B cell (primary cell): ENCODE results near the gene MIA3. TPM values are rescaled to one million over a fixed set of nuclear protein-coding genes. Genes with fewer than 3 reads are reported as not detected.

Experiments
- ATAC-seq: fragments of 200-7000 bp; cut with Tn5 transposase; one replicate; pipeline ENCODE4 v1.10.0; 2021; ENCODE audit warnings: low read depth, mild to moderate bottlenecking, moderate number of reproducible peaks, moderate library complexity
- CTCF ChIA-PET: fragments of 350-600 bp; sonication (Branson Sonifier 250); formaldehyde crosslinking; loops from one replicate; lab custom pipeline; 2021; ENCODE audit warnings: antibody characterized with exemption, inconsistent platforms; lab: Charles Lee
- POLR2A ChIA-PET: fragments of 350-600 bp; sonication (Branson Sonifier 250); formaldehyde crosslinking; loops from one replicate; lab custom pipeline; 2021; ENCODE audit warnings: antibody characterized with exemption; lab: Charles Lee
- DNase-seq: peaks from one replicate; pipeline ENCODE4 v3.0.0; 2013
- H2AFZ ChIP-seq: 2 replicates; pipeline ENCODE4 v1.6.1; 2012; ENCODE audit warnings: mild to moderate bottlenecking, low read depth, low read length; ENCODE audit not compliant: insufficient read depth, poor library complexity, severe bottlenecking
- H3K27ac ChIP-seq, 2 donors: 1 replicate in 1 of 2; 2 replicates in 1 of 2; pipeline ENCODE4 v1.5.1; 2012 to 2013; ENCODE audit warnings: low read length in 2 of 2, mild to moderate bottlenecking in 2 of 2, moderate library complexity in 1 of 2
- H3K27me3 ChIP-seq, 4 experiments: fragments of 200-600 bp in 1 of 4; sonication (generic) in 1 of 4; replicated peaks in 1 of 4; 1 replicate in 2 of 4; 2 replicates in 2 of 4; pipeline versions ENCODE4 v1.6.1 to v1.7.0; 2013 to 2016; ENCODE audit warnings: low read length in 3 of 4, mild to moderate bottlenecking in 2 of 4, mixed read lengths in 1 of 4, moderate library complexity in 1 of 4; ENCODE audit not compliant: insufficient read depth in 4 of 4, control insufficient read depth in 3 of 4; ENCODE audit errors: control extremely low read depth in 1 of 4
- H3K36me3 ChIP-seq, 2 experiments: replicated peaks in 1 of 2; 1 replicate in 1 of 2; 2 replicates in 1 of 2; pipeline versions ENCODE4 v1.6.1 to v1.7.1; 2013; ENCODE audit warnings: low read length in 1 of 2; ENCODE audit not compliant: insufficient read depth in 2 of 2, control insufficient read depth in 1 of 2; ENCODE audit errors: control extremely low read depth in 1 of 2, extremely low read depth in 1 of 2
- H3K4me1 ChIP-seq, 2 donors: fragments of 200-600 bp in 1 of 2; sonication (generic) in 1 of 2; 1 replicate in 1 of 2; 2 replicates in 1 of 2; pipeline versions ENCODE4 v1.5.1 to v1.6.1; 2013 to 2017; ENCODE audit warnings: low read length in 2 of 2; ENCODE audit not compliant: control insufficient read depth in 2 of 2, insufficient read depth in 2 of 2
- H3K4me2 ChIP-seq: replicated peaks from 2 replicates; pipeline ENCODE3; 2012; ENCODE audit warnings: mild to moderate bottlenecking, low read depth, low read length; ENCODE audit not compliant: poor library complexity, severe bottlenecking
- H3K4me3 ChIP-seq, 5 experiments: fragments of 200-600 bp in 1 of 5; sonication (generic) in 1 of 5; 1 replicate in 3 of 5; 2 replicates in 2 of 5; pipeline versions ENCODE4 v1.5.1 to v1.7.0; 2011 to 2016; ENCODE audit warnings: low read length in 4 of 5, mild to moderate bottlenecking in 4 of 5, low read depth in 2 of 5, control low read depth in 1 of 5, moderate library complexity in 1 of 5; ENCODE audit not compliant: insufficient read depth in 1 of 5; ENCODE audit errors: control extremely low read depth in 1 of 5, extremely low read depth in 1 of 5
- H3K79me2 ChIP-seq: fragments of 200-600 bp; sonication (generic); one replicate; pipeline ENCODE4 v1.6.0; 2016; ENCODE audit warnings: low read length; ENCODE audit not compliant: control insufficient read depth, insufficient read depth
- H3K9ac ChIP-seq: fragments of 200-600 bp; sonication (generic); 2 replicates; pipeline ENCODE4 v1.6.1; 2017; ENCODE audit warnings: mild to moderate bottlenecking, low read length, moderate library complexity
- H3K9me3 ChIP-seq, 3 donors: one replicate each; pipeline versions ENCODE4 v1.6.1 to v1.7.1; 2013; ENCODE audit warnings: low read length in 2 of 3; ENCODE audit not compliant: control insufficient read depth in 2 of 3, insufficient read depth in 1 of 3; ENCODE audit errors: control extremely low read depth in 1 of 3
- H4K20me1 ChIP-seq: 2 replicates; pipeline ENCODE4 v1.6.0; 2012; ENCODE audit warnings: mild to moderate bottlenecking, low read length; ENCODE audit not compliant: insufficient read depth, control insufficient read depth, poor library complexity, severe bottlenecking
- H3K27ac Mint-ChIP-seq: one replicate; pipeline ENCODE4 v1.8.0; 2021; ENCODE audit warnings: mixed read lengths
- H3K27me3 Mint-ChIP-seq: one replicate; pipeline ENCODE4 v1.8.0; 2021; ENCODE audit warnings: mixed read lengths
- H3K4me1 Mint-ChIP-seq: one replicate; pipeline ENCODE4 v1.8.0; 2021; ENCODE audit warnings: mixed read lengths
- H3K4me3 Mint-ChIP-seq: one replicate; pipeline ENCODE4 v1.8.0; 2021; ENCODE audit warnings: mixed read lengths
- H3K9me3 Mint-ChIP-seq: one replicate; pipeline ENCODE4 v1.8.0; 2022; ENCODE audit warnings: mixed read lengths; ENCODE audit not compliant: insufficient read depth
- EZH2 ChIP-seq: IDR thresholded peaks from 2 replicates; pipeline ENCODE4 v1.6.1; 2012; ENCODE audit warnings: borderline replicate concordance, low read depth, mild to moderate bottlenecking, moderate library complexity, low read length; ENCODE audit not compliant: insufficient read depth, poor library complexity, severe bottlenecking
- WGBS: methylation state at CpG from one replicate; pipeline ENCODE4 v1.1.5; 2013; ENCODE audit warnings: missing lambda C conversion rate; ENCODE audit not compliant: insufficient coverage; 5-methylcytosine and 5-hydroxymethylcytosine counted together
- intact Hi-C: fragments of 100-400 bp; cut with micrococcal nuclease; formaldehyde crosslinking; loops from one replicate; pipeline ENCODE4 v1.10.0; 2022
- polyA plus RNA-seq: library from polyadenylated mRNA; depleted of rRNA; stranded (reverse); fragments of >200 nt; gene quantifications from 2 replicates; pipeline ENCODE4 v1.2.3, GENCODE V29; 2012
- total RNA-seq, 2 donors: library from RNA; stranded (reverse); fragments of 120-200 nt in 1 of 2; gene quantifications; 1 replicate in 1 of 2; 2 replicates in 1 of 2; pipeline versions ENCODE4 v1.2.3 to v1.2.4, GENCODE V29; 2013 to 2022
- TF ChIP-seq, protein P1 (sequence below): fragments of 200-600 bp; IDR thresholded peaks from one replicate; pipeline ENCODE4 v1.8.0; 2022; ENCODE audit warnings: antibody characterized with exemption, mild to moderate bottlenecking

MIA3 gene
- total and polyA plus RNA-seq, 2 donors (not counting 1 experiment from before 2014, with no cell fraction given) = 69.2 to 109 TPM

DNA sequence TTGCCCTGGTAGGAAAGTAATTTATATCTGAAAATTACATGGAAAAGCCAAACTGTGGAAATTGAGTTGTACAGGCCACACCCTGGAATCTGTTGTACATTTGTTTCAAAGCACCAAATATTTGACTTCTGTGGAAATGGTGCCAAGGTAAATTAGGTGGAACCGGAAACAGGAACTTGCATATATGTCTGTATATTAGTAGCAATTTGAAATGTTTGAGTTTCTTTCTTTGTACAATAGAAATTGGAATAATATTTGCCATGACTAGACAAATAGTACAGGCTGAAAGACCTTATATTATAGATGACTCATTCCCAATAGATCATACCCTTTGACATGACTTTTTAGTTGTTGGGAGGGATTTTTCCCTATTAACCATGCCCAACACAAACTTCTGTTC, 17.6 kb upstream of the MIA3 start:
- ChIA-PET POLR2A (no interaction called here), CTCF (no interaction called here)
- no peaks in the 10 kb centered on the region for H3K4me1 ChIP-seq
- no peak overlapping the region for H3K27ac ChIP-seq
- H3K27me3 ChIP-seq = no peaks in the 10 kb centered on the region
- Mint-ChIP-seq H3K27ac (no peak overlapping the region), H3K9me3 (no peaks in the 10 kb centered on the region), H3K4me3 (no peak overlapping the region), H3K27me3 (no peaks in the 10 kb centered on the region), H3K4me1 (no peaks in the 10 kb centered on the region)
- TF ChIP-seq EZH2 = no peak
- TF ChIP-seq, protein P1, sequence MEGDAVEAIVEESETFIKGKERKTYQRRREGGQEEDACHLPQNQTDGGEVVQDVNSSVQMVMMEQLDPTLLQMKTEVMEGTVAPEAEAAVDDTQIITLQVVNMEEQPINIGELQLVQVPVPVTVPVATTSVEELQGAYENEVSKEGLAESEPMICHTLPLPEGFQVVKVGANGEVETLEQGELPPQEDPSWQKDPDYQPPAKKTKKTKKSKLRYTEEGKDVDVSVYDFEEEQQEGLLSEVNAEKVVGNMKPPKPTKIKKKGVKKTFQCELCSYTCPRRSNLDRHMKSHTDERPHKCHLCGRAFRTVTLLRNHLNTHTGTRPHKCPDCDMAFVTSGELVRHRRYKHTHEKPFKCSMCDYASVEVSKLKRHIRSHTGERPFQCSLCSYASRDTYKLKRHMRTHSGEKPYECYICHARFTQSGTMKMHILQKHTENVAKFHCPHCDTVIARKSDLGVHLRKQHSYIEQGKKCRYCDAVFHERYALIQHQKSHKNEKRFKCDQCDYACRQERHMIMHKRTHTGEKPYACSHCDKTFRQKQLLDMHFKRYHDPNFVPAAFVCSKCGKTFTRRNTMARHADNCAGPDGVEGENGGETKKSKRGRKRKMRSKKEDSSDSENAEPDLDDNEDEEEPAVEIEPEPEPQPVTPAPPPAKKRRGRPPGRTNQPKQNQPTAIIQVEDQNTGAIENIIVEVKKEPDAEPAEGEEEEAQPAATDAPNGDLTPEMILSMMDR = no peak
- no peak overlapping the region for H2AFZ ChIP-seq
- H3K4me3 ChIP-seq = no peak overlapping the region
- DNase-seq (no peak), ATAC-seq (no peak)
- no peak overlapping the region for H3K4me2 ChIP-seq
- WGBS = no CpG with 5 or more reads among the region's 1 CpG
- H3K79me2 ChIP-seq = no peaks in the 10 kb centered on the region
- H3K9me3 ChIP-seq = no peaks in the 10 kb centered on the region
- intact Hi-C loops = no loop called here
- no peaks in the 10 kb centered on the region for H3K36me3 ChIP-seq
- no peaks in the 10 kb centered on the region for H4K20me1 ChIP-seq
- no peak overlapping the region for H3K9ac ChIP-seq

DNA sequence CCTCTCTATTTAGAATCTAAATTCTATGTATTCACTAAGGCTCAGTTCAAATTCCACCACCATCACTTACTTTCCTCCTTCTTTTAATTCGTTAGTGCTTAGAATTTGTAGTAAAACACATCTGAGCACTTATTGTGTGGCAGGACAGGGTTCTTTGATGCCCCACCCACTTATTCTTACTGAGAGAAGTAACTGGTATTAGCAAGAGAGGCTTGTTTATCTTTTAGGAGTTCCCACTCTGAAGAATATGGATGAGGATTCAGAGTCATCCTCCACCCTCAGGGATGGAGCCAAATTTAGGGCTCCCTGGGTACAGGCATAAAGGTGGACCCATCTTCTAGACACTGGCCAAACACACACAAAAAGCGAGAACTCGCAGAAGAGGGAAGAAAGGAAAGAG, 16.6 kb upstream of the MIA3 start:
- intact Hi-C loops = no loop called here
- ChIA-PET POLR2A (no interaction called here), CTCF (no interaction called here)
- Histone ChIP-seq H3K27ac (no peak overlapping the region), H3K79me2 (no peaks in the 10 kb centered on the region), H4K20me1 (no peaks in the 10 kb centered on the region), H3K4me2 (no peak overlapping the region), H3K4me3 (no peak overlapping the region), H3K36me3 (no peaks in the 10 kb centered on the region), H2AFZ (no peak overlapping the region), H3K4me1 (no peaks in the 10 kb centered on the region), H3K27me3 (no peaks in the 10 kb centered on the region), H3K9me3 (no peaks in the 10 kb centered on the region), H3K9ac (no peak overlapping the region)
- WGBS = no CpG with 5 or more reads among the region's 3 CpGs
- Mint-ChIP-seq H3K27ac (no peak overlapping the region), H3K4me1 (no peaks in the 10 kb centered on the region), H3K9me3 (no peaks in the 10 kb centered on the region), H3K4me3 (no peak overlapping the region), H3K27me3 (no peaks in the 10 kb centered on the region)
- DNase-seq = no peak
- ATAC-seq = no peak
- TF ChIP-seq, protein P1 = no peak
- no peak for TF ChIP-seq EZH2
